Lower leg skin (tissue), 4 donors: ENCODE data around the gene POLA1. TPM values are rescaled to one million over a fixed set of nuclear protein-coding genes. Genes with fewer than 3 reads are reported as not detected.

Source experiments
- DNase-seq, 2 donors: peaks; one replicate each; pipeline ENCODE4 v3.0.0-alpha.2; 2019; ENCODE audit warnings: low spot score in 2 of 2
- H3K4me3 ChIP-seq: fragments of 200-600 bp; sonication (generic); 2 replicates; pipeline ENCODE4 v1.5.1; 2017; ENCODE audit warnings: mild to moderate bottlenecking, low read depth; ENCODE audit not compliant: poor library complexity, severe bottlenecking
- POLR2A ChIP-seq, 2 donors: fragments of 450-650 bp; IDR thresholded peaks; one replicate each; pipeline ENCODE4 v1.6.1; 2016 to 2017; ENCODE audit warnings: antibody characterized with exemption in 2 of 2, mild to moderate bottlenecking in 1 of 2, moderate library complexity in 1 of 2
- WGBS, 2 donors: methylation state at CpG; one replicate each; pipeline ENCODE4 v1.1.5; 2018; 5-methylcytosine and 5-hydroxymethylcytosine counted together
- intact Hi-C: fragments of 100-400 bp; cut with DNase I; formaldehyde crosslinking; loops from one replicate; pipeline ENCODE4 v1.15.0; 2023; ENCODE audit warnings: low total_unique reads
- total RNA-seq, 4 donors: library from RNA; depleted of rRNA; stranded (reverse); fragments of >200 nt; gene quantifications; one replicate each; pipeline ENCODE4 v1.1.0, GENCODE V29; 2016
- TF ChIP-seq, protein P1 (sequence below), 3 donors: fragments of 450-650 bp; IDR thresholded peaks; one replicate each; pipeline ENCODE4 v1.5.1; 2016; ENCODE audit warnings: antibody characterized with exemption in 3 of 3, mild to moderate bottlenecking in 3 of 3, moderate library complexity in 2 of 3

Gene POLA1
- total RNA-seq, 4 donors from 2014 or later, result 7.1 to 12.5 (median 8.1) TPM

DNA sequence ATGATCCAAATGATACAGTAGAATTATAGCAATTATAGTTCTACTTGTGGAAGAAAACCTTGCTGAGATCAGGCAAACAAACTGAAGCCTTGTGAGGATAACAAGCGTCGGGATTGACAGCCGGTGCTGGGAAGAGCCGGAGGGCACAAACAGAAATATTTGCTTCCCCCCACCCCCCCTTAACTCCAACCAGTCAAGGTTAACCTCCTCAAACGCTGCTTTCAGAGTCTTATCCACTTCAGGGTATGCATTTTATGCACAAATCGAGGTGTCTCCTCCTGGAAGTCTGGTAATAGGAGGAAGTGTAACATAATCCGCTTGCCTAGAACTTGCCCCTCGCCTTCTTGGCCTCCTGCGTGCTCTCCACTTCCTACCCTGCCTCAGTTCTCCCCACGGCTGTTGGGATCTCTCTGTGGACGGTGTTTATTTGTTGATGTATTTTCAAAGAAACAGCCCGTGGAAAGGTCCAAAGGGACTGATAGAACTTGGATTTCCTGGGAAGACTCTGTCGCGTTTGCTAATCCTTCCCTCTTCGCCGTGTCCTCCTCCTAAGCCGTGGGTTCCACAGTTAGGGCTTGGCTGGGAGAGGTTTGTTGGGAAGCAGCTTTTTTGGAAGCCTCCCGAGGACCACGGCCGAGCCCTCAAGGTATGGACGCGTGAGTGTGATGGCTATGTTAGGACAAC is 326.1 kb downstream of the POLA1 start:
- WGBS, 2 donors, result 4 to 28% methylated on average over 20 to 22 of the region's 22 CpGs

DNA sequence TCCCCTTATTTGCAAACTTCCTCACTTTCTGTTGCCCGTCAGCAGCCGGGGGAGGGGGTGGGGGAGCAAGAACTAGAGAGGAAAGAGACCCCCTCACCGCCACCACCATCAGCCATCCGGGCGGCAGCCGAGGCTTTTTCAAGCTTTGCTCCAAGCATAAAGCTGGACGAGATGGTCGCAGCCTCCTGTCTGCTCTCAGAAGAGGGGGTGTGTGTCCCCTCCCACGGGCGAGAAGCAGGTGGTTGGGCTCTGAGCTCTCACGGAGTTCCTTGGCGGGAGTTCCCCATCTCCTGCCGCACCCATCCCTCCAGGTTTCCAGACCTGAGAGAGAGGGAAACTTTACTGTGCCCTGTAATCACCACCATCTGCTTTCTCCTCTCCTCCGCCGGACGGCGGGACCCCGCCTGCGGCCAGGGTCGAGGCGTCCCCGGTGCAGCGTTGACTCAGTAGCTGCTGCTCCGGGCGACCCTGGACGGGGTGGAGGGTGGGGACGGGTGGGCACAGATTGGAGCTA is 326.7 kb downstream of the POLA1 start:
- no peak overlapping the region for H3K4me3 ChIP-seq
- DNase-seq, result no peak
- 2 to 22% methylated on average over 14 to 17 of the region's 27 CpGs for WGBS, 2 donors
- intact Hi-C loops, result loop anchor here (10.0 kb wide), 1 partner anchor 56 kb away; no protein-coding TSS in a partner anchor
- TF ChIP-seq, protein P1, sequence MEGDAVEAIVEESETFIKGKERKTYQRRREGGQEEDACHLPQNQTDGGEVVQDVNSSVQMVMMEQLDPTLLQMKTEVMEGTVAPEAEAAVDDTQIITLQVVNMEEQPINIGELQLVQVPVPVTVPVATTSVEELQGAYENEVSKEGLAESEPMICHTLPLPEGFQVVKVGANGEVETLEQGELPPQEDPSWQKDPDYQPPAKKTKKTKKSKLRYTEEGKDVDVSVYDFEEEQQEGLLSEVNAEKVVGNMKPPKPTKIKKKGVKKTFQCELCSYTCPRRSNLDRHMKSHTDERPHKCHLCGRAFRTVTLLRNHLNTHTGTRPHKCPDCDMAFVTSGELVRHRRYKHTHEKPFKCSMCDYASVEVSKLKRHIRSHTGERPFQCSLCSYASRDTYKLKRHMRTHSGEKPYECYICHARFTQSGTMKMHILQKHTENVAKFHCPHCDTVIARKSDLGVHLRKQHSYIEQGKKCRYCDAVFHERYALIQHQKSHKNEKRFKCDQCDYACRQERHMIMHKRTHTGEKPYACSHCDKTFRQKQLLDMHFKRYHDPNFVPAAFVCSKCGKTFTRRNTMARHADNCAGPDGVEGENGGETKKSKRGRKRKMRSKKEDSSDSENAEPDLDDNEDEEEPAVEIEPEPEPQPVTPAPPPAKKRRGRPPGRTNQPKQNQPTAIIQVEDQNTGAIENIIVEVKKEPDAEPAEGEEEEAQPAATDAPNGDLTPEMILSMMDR (IDR thresholded peaks at IDR 0.05), result no peak
- no peak for TF ChIP-seq POLR2A (IDR thresholded peaks at IDR 0.05)

More for the DNA sequence above, 326.1 kb downstream of the POLA1 start:
- DNase-seq, result no peak
- no peak overlapping the region for H3K4me3 ChIP-seq
- TF ChIP-seq POLR2A (IDR thresholded peaks at IDR 0.05), result no peak
- TF ChIP-seq, protein P1 (IDR thresholded peaks at IDR 0.05), result no peak
- intact Hi-C loops, result loop anchor here (10.0 kb wide), 1 partner anchor 55 kb away; no protein-coding TSS in a partner anchor

DNA sequence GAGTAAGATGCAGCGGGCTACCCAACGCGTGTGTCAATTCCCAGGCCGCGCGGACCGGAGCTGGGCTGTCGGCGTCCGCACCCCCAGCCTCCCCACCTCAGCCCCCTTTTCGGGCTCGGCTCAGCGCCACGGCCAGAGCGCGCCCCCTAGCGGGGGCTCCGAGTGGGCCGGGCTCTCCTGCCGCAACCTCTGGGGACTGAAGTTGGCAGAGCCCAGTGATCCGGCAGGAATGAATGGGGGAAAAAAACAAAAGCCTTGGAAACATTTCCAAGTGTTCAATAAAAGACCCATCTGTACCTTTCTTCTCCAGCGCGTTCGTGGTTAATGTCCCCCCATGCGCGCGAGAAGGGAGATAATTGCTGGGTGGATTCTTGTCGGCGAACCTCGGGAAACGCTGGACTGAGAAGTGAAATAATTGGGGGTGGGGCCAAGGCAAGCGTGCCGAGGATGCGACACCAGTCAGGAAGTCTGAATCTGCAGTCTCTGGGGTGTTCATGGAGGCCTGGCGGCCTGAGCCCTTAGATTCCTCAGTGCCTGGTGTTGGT is 327.3 kb downstream of the POLA1 start:
- WGBS, 2 donors, result 1 to 21% methylated on average over 20 to 30 of the region's 35 CpGs
- no peak for DNase-seq
- no peak overlapping the region for H3K4me3 ChIP-seq
- no peak for TF ChIP-seq POLR2A (IDR thresholded peaks at IDR 0.05)
- TF ChIP-seq, protein P1 (IDR thresholded peaks at IDR 0.05), result no peak
- intact Hi-C loops, result loop anchor here (10.0 kb wide), 1 partner anchor 56 kb away; no protein-coding TSS in a partner anchor

DNA sequence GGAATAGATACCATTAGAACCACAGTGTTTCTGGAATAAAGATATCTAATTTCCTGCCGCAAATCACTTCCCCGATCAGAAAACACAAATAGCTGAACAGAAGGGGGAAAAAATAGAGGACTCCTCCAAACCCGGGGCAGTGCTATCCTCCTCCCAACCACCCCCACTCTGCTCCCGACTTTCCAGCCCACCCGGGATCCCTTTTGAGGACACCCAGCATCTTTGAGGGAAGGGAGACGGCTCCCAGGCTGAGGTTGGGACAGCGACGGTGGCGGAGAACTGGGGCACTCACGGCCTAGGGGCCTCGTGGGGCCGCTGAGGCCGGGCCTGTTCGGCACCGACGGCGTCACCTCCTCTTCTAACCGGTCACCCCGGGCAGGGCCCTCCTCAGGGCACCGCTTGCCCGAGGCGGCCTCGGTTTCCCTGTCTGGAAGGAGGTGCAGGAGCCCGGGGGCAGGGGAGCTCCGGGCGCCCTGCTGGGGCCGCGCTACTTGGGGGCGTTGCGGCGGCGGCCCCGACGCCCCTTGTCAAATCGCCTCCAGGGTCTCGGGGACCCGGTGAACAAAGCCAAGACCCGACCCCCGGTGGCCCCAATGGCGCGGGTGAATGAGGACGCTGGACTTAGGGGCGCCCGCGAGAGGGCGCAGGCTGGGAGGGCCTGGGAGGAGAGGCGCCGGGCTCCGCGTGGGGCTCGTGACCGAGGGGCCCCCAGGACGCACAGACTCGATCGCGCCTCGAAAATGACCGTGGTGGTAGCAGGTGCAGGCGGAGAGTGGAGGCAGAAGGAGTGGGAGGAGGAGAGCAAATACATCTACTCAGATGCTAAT is 329.0 kb downstream of the POLA1 start:
- TF ChIP-seq, protein P1 (IDR thresholded peaks at IDR 0.05), result no peak
- TF ChIP-seq POLR2A (IDR thresholded peaks at IDR 0.05), result no peak
- no peak for DNase-seq
- intact Hi-C loops, result loop anchor here (10.0 kb wide), 1 partner anchor 58 kb away; no protein-coding TSS in a partner anchor
- no peak overlapping the region for H3K4me3 ChIP-seq
- 7 to 36% methylated on average over 17 to 32 of the region's 59 CpGs for WGBS, 2 donors

DNA sequence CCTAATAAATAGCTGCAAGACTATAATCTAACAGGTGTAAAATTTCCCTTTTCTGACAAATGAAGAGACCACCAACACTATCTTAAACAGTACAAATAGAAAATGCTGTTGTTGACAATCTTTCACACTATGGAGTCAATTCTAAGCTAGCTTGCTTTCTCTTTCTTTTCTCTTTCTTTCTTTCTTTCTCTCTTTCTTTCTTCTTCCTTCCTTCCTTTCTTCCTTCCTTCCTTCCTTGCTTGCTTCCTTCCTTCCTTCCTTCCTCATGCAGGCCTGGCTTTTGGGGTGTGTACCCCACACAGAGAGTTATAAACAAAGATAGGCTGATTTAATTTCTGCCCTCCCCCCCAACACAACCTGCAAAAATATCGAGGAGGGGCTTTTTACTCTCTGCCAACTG is 330.2 kb downstream of the POLA1 start:
- DNase-seq, result no peak
- intact Hi-C loops, result loop anchor here (10.0 kb wide), 1 partner anchor 59 kb away; no protein-coding TSS in a partner anchor
- 29 to 33% methylated on average over 1 of the region's 1 CpG for WGBS, 2 donors
- no peak overlapping the region for H3K4me3 ChIP-seq
- TF ChIP-seq POLR2A (IDR thresholded peaks at IDR 0.05), result no peak
- TF ChIP-seq, protein P1 (IDR thresholded peaks at IDR 0.05), result no peak
